Neuronal stem cell (in vitro differentiated cells): Measurements from ENCODE around the gene PSMB3.

Experiments
- DNase-seq: peaks from one replicate; pipeline ENCODE4 v3.0.0-alpha.2; 2013; ENCODE audit warnings: low spot score
- H2AFZ ChIP-seq: one replicate; pipeline ENCODE4 v1.6.1; 2013; ENCODE audit warnings: mild to moderate bottlenecking, low read length, inconsistent platforms
- H2AK5ac ChIP-seq: 2 replicates; pipeline ENCODE4 v1.6.1; 2013; ENCODE audit warnings: low read depth, mild to moderate bottlenecking, inconsistent platforms, low read length, moderate library complexity, mixed read lengths
- H2BK120ac ChIP-seq: 2 replicates; pipeline ENCODE4 v1.6.1; 2013; ENCODE audit warnings: low read depth, mild to moderate bottlenecking, inconsistent platforms, low read length, moderate library complexity, mixed read lengths
- H2BK12ac ChIP-seq: one replicate; pipeline ENCODE4 v1.6.1; 2013; ENCODE audit warnings: low read length, inconsistent platforms
- H2BK15ac ChIP-seq: 2 replicates; pipeline ENCODE4 v1.6.1; 2013; ENCODE audit warnings: mild to moderate bottlenecking, low read length, inconsistent platforms, mixed read lengths
- H2BK5ac ChIP-seq: one replicate; pipeline ENCODE4 v1.6.1; 2013; ENCODE audit warnings: inconsistent platforms, mild to moderate bottlenecking, low read length, moderate library complexity
- H3K14ac ChIP-seq: one replicate; pipeline ENCODE4 v1.6.1; 2013; ENCODE audit warnings: low read length, inconsistent platforms
- H3K18ac ChIP-seq: 2 replicates; pipeline ENCODE4 v1.6.1; 2013; ENCODE audit warnings: low read length, inconsistent platforms
- H3K23ac ChIP-seq: 2 replicates; pipeline ENCODE4 v1.6.1; 2013; ENCODE audit warnings: low read depth, mild to moderate bottlenecking, mixed read lengths, low read length, inconsistent platforms; ENCODE audit not compliant: poor library complexity
- H3K27ac ChIP-seq: replicated peaks from 3 replicates; pipeline ENCODE4 v1.5.1; 2013; ENCODE audit warnings: low read length, inconsistent platforms
- H3K27me3 ChIP-seq, 3 experiments: 2 replicates each; pipeline ENCODE4 v1.6.1; 2013; ENCODE audit warnings: low read length in 3 of 3, mild to moderate bottlenecking in 2 of 3, inconsistent platforms in 1 of 3, low read depth in 1 of 3, mixed read lengths in 1 of 3, moderate library complexity in 1 of 3; ENCODE audit not compliant: control insufficient read depth in 3 of 3, insufficient read depth in 3 of 3
- H3K36me3 ChIP-seq, 2 donors: replicated peaks in 1 of 2; 2 replicates each; pipeline ENCODE4 v1.6.1; 2013; ENCODE audit warnings: low read length in 2 of 2; ENCODE audit not compliant: control insufficient read depth in 2 of 2, insufficient read depth in 2 of 2
- H3K4ac ChIP-seq: 2 replicates; pipeline ENCODE4 v1.6.1; 2013; ENCODE audit warnings: inconsistent platforms, mild to moderate bottlenecking, low read length, moderate library complexity
- H3K4me1 ChIP-seq, 2 donors: 1 replicate in 1 of 2; 2 replicates in 1 of 2; pipeline ENCODE4 v1.6.1; 2013; ENCODE audit warnings: low read length in 2 of 2, low read depth in 1 of 2; ENCODE audit not compliant: control insufficient read depth in 2 of 2, insufficient read depth in 1 of 2
- H3K4me2 ChIP-seq: one replicate; pipeline ENCODE4 v1.6.1; 2013; ENCODE audit warnings: mild to moderate bottlenecking, low read length, inconsistent platforms; ENCODE audit not compliant: insufficient read depth, poor library complexity, severe bottlenecking
- H3K4me3 ChIP-seq, 2 donors: 2 replicates each; pipeline ENCODE4 v1.5.1; 2013; ENCODE audit warnings: low read length in 2 of 2, mild to moderate bottlenecking in 2 of 2, inconsistent platforms in 1 of 2, moderate library complexity in 1 of 2
- H3K79me1 ChIP-seq: one replicate; pipeline ENCODE4 v1.6.1; 2013; ENCODE audit warnings: low read depth, mild to moderate bottlenecking, inconsistent platforms, low read length, moderate library complexity
- H3K9ac ChIP-seq: one replicate; pipeline ENCODE4 v1.6.1; 2013; ENCODE audit warnings: mild to moderate bottlenecking, low read depth, low read length, inconsistent platforms; ENCODE audit not compliant: poor library complexity
- H3K9me3 ChIP-seq, 2 donors: replicated peaks in 1 of 2; 2 replicates each; pipeline versions ENCODE3 to v1.6.1; 2013; ENCODE audit warnings: low read length in 2 of 2, mild to moderate bottlenecking in 2 of 2, inconsistent platforms in 1 of 2, low read depth in 1 of 2, mixed read lengths in 1 of 2, moderate library complexity in 1 of 2; ENCODE audit not compliant: control insufficient read depth in 2 of 2, insufficient read depth in 1 of 2
- H4K8ac ChIP-seq: one replicate; pipeline ENCODE4 v1.6.1; 2013; ENCODE audit warnings: low read depth, mild to moderate bottlenecking, inconsistent platforms, low read length, moderate library complexity
- H4K91ac ChIP-seq: one replicate; pipeline ENCODE4 v1.6.1; 2013; ENCODE audit warnings: low read length, low read depth, mild to moderate bottlenecking, inconsistent platforms; ENCODE audit not compliant: poor library complexity
- WGBS, 2 donors: extraction: QIAGEN DNeasy Blood & Tissue Kit; methylation state at CpG; one replicate each; pipeline ENCODE4 v1.1.7; 2013; ENCODE audit warnings: missing lambda C conversion rate in 2 of 2, mixed read lengths in 1 of 2; ENCODE audit not compliant: insufficient read length in 2 of 2, insufficient replicate concordance in 1 of 2; ENCODE audit errors: extremely low coverage in 2 of 2; 5-methylcytosine and 5-hydroxymethylcytosine counted together

Gene PSMB3

DNA sequence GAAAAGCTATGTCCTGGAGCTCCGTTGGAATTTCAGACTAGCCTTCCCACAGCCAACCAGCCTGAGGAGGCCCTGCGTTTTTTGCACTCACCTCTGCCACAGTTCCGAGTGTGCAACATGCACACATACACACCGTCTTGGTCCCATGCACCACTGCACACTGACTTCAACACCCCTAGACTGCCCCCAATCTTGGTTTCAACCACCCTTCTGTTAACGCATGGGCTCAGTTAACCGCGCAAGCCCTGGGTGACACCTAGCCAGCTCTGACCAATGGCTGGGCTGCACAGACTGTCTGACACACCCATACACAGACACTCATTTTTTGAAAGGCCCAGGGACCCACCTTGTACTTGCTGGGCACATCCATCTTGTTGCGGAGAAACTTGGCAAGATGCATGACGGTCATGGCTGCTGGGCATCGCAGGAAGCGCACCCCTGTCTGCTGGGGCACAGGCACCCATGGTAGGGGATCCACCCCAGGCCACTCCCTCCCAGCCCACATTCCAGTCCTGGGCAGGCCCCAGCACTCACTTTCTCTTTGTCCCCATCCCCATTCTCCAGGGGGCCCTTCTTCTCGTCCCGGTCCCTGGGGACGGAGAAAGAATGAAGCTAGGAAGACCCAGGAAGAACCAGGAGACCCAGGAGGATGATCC is 14.4 kb upstream of the PSMB3 start:
- no peak overlapping the region for H4K91ac ChIP-seq
- H3K4me3 ChIP-seq, result no peak overlapping the region
- H2BK5ac ChIP-seq, result no peak overlapping the region
- H2BK12ac ChIP-seq, result no peak overlapping the region
- no peak overlapping the region for H3K4me2 ChIP-seq
- no peaks in the 10 kb centered on the region for H3K27me3 ChIP-seq
- no peak for DNase-seq
- peaks cover 18% of the 10 kb centered on the region for H3K79me1 ChIP-seq
- H3K14ac ChIP-seq, result no peak overlapping the region
- no peak overlapping the region for H3K4ac ChIP-seq
- H3K36me3 ChIP-seq, result peaks cover 44 to 84% of the 10 kb centered on the region in 2 donors
- H3K23ac ChIP-seq, result no peak overlapping the region
- no peaks in the 10 kb centered on the region for H3K9me3 ChIP-seq
- H2AK5ac ChIP-seq, result no peak overlapping the region
- no peak overlapping the region for H2AFZ ChIP-seq
- H3K27ac ChIP-seq, result no peak overlapping the region
- H4K8ac ChIP-seq, result no peak overlapping the region
- H2BK15ac ChIP-seq, result no peak overlapping the region
- H3K9ac ChIP-seq, result no peak overlapping the region
- H3K18ac ChIP-seq, result peak overlapping the region; percentile 29
- WGBS, 2 donors, result no CpG with 5 or more reads among the region's 14 CpGs
- peaks cover 4 to 8% of the 10 kb centered on the region in 2 donors for H3K4me1 ChIP-seq
- H2BK120ac ChIP-seq, result no peak overlapping the region

DNA sequence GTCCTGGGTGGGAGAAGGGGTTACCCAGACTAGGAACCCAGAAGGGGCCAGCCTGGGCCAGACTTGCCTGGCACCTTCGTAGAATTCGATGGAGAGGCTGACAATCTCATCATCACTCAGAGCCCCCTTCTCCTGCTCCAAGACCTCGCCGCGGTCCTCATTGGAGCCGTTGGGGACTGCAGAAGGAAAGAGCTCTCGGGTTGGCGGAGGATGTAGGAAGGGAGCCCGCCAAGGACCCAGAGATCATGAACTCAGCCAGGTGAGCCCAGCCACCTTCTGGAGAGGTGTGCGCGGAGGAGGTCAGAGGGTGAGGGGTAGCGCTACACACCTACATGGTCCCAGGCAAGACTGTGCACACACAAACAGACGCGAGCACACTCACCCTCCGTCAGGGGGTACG is 13.9 kb upstream of the PSMB3 start:
- no peak overlapping the region for H2BK5ac ChIP-seq
- H4K91ac ChIP-seq, result no peak overlapping the region
- no CpG with 5 or more reads among the region's 16 CpGs for WGBS, 2 donors
- H2BK12ac ChIP-seq, result no peak overlapping the region
- H3K14ac ChIP-seq, result no peak overlapping the region
- H3K79me1 ChIP-seq, result peaks cover 21% of the 10 kb centered on the region
- H2AK5ac ChIP-seq, result no peak overlapping the region
- H3K9me3 ChIP-seq, result no peaks in the 10 kb centered on the region
- peaks cover 8% of the 10 kb centered on the region in 2 donors for H3K4me1 ChIP-seq
- no peak overlapping the region for H3K27ac ChIP-seq
- peaks cover 42 to 84% of the 10 kb centered on the region in 2 donors for H3K36me3 ChIP-seq
- DNase-seq, result no peak
- no peak overlapping the region for H2BK15ac ChIP-seq
- no peak overlapping the region for H3K23ac ChIP-seq
- no peak overlapping the region for H2AFZ ChIP-seq
- no peaks in the 10 kb centered on the region for H3K27me3 ChIP-seq
- no peak overlapping the region for H3K4me2 ChIP-seq
- H3K9ac ChIP-seq, result no peak overlapping the region
- no peak overlapping the region for H2BK120ac ChIP-seq
- H4K8ac ChIP-seq, result no peak overlapping the region
- no peak overlapping the region for H3K4me3 ChIP-seq
- no peak overlapping the region for H3K18ac ChIP-seq
- H3K4ac ChIP-seq, result no peak overlapping the region

DNA sequence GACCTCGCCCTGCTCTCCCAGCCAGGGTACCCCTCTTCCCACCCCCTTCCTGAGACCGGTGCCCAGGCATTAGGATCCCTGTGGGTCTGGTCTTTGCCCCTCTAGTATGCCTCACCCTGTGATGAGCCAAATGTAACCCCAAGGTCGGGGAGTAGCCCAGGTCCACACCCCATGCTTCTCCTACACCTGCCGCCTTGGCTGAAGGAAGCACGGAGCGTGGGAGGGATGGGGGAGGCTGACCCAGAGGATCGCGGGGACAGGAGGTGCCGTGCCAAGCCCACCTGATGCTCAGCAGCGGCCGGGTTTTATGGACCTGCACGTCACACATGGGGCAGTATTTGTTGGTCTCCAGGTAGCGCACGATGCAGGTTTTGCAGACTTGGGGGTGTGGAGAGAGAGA is 13.2 kb upstream of the PSMB3 start:
- Histone ChIP-seq H2AK5ac (no peak overlapping the region), H3K18ac (no peak overlapping the region), H3K9me3 (no peaks in the 10 kb centered on the region), H3K27me3 (no peaks in the 10 kb centered on the region), H2AFZ (no peak overlapping the region), H3K4me1 (peaks cover 10 to 11% of the 10 kb centered on the region in 2 donors), H2BK12ac (no peak overlapping the region), H3K14ac (no peak overlapping the region), H3K79me1 (peaks cover 25% of the 10 kb centered on the region), H4K8ac (no peak overlapping the region), H4K91ac (no peak overlapping the region), H3K36me3 (peaks cover 38 to 83% of the 10 kb centered on the region in 2 donors), H2BK5ac (no peak overlapping the region), H3K4me2 (no peak overlapping the region), H3K4me3 (no peak overlapping the region), H3K23ac (no peak overlapping the region), H3K9ac (no peak overlapping the region), H3K27ac (no peak overlapping the region), H3K4ac (no peak overlapping the region), H2BK15ac (no peak overlapping the region), H2BK120ac (no peak overlapping the region)
- DNase-seq, result no peak
- no CpG with 5 or more reads among the region's 14 CpGs for WGBS, 2 donors

DNA sequence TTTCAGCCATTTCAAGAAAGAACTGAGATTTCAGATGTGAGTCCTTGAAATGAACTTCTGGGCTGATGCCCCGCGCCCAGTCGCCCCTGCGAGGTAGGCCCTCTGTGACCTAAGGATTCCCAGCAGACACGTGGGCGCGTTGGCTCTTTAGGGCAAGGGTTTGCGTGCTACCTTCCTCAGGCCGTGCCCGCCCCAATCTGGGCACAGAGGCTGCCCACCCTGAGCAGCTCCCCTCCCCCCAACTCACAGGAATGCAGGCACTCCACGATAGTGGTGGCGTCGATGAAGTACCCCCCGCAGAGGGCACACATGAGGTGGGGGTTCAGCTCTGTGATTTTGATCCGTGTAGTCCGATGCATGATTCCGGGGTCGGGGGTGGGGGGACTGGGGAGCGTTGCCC is 12.5 kb upstream of the PSMB3 start:
- no peak for DNase-seq
- Histone ChIP-seq H2BK12ac (no peak overlapping the region), H3K36me3 (peaks cover 36 to 81% of the 10 kb centered on the region in 2 donors), H4K8ac (no peak overlapping the region), H3K9me3 (no peaks in the 10 kb centered on the region), H3K27ac (no peak overlapping the region), H3K4me3 (no peak overlapping the region), H3K27me3 (no peaks in the 10 kb centered on the region), H2BK120ac (no peak overlapping the region), H3K4ac (no peak overlapping the region), H2BK5ac (no peak overlapping the region), H3K9ac (no peak overlapping the region), H3K79me1 (peaks cover 25% of the 10 kb centered on the region), H4K91ac (no peak overlapping the region), H2AK5ac (no peak overlapping the region), H3K4me1 (peaks cover 10 to 11% of the 10 kb centered on the region in 2 donors), H3K4me2 (no peak overlapping the region), H2AFZ (no peak overlapping the region), H3K23ac (no peak overlapping the region), H3K14ac (no peak overlapping the region), H2BK15ac (no peak overlapping the region), H3K18ac (no peak overlapping the region)
- no CpG with 5 or more reads among the region's 19 CpGs for WGBS, 2 donors
